Measurements from ENCODE around the gene IRX3.

IRX3 gene

DNA sequence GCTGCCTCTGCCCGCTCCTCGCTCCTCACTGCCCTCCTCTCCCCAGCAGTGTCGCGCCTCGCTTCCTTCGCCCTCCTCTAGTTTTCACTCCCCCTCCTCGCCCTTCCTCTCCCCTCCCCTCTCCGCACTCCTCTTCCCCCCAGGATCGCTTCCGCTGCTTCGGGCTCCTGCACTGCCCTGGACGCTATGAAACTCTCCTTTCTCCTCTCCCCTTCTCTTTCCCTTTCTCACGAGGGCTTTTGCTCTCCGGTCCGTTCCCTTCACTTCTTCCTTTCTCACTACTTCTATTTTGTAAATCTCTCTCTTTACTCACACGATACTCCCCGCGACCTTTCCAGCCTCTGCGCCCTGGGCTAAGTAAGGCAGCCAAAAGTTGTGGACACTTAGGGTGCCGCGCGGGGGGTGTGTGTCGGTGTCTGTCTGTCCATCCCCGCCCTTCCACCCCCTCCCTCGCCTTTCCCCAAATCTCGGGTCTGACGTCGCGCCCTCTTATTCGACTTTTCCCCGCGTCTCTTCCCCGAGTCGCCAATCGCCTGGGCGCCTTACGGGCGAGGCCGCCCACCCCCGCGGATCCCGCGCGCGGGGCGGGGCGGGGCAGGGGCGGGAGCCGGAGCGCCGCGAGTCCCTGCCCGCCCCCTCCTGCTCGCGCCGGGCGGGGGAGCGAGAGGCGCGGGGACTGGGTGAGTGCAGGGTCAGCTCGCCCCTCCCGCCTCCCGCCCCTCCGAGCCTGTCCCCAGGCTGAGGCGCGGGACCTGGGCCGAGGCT lies at the start of gene IRX3:
TSS of gene IRX3 (minus strand) at position 422 of the 765 bp plus-strand sequence. CDS start 737 bp downstream, outside the sequence.
- Histone ChIP-seq H3K9me3 (ENCODE audit: control insufficient read depth, insufficient read depth, low read length) (no peaks in the 10 kb centered on the region), H3K4me1 (ENCODE audit: control insufficient read depth, insufficient read depth, low read length) (peaks cover 35% of the 10 kb centered on the region), H3K27ac (ENCODE audit: low read depth, low read length) (peak within 1 kb of the TSS; percentile 77), H3K36me3 (ENCODE audit: control insufficient read depth, insufficient read depth, low read length) (no peaks in the 10 kb centered on the region), H3K9ac (ENCODE audit: low read depth, low read length) (0 out of 2 replicates have a peak within 1 kb of the TSS, but pooled peaks have one; percentile 40), H3K27me3 (ENCODE audit: control insufficient read depth, insufficient read depth, low read length) (peaks cover 88% of the 10 kb centered on the region), H3K4me3 (ENCODE audit: low read depth, low read length) (peak within 1 kb of the TSS; percentile 86)

DNA sequence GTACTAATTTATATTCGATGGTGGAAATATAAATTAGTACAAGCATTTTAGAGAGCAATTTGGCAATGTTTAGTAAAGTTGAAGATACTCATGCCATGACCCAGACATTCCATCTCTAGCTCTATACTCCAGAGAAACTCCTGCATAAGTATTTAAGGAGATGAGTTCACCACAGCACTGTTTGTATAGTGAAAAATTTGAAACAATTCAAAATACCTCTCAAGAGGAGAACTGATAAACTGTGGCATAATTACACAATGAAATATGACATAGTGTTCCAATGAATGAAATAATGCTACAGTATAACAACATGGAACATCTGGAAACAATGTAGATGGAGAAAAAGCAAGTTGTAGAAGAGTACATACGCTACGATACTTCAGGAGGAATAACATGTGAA lies 48.6 kb upstream of the IRX3 start:
- Histone ChIP-seq H3K4me3 (ENCODE audit: low read depth, low read length) (no peak overlapping the region), H3K4me1 (ENCODE audit: control insufficient read depth, insufficient read depth, low read length) (peaks cover 37% of the 10 kb centered on the region), H3K9ac (ENCODE audit: low read depth, low read length) (no peak overlapping the region), H3K9me3 (ENCODE audit: control insufficient read depth, insufficient read depth, low read length) (no peaks in the 10 kb centered on the region), H3K27me3 (ENCODE audit: control insufficient read depth, insufficient read depth, low read length) (peaks cover 5% of the 10 kb centered on the region), H3K27ac (ENCODE audit: low read depth, low read length) (no peak overlapping the region), H3K36me3 (ENCODE audit: control insufficient read depth, insufficient read depth, low read length) (no peaks in the 10 kb centered on the region)

DNA sequence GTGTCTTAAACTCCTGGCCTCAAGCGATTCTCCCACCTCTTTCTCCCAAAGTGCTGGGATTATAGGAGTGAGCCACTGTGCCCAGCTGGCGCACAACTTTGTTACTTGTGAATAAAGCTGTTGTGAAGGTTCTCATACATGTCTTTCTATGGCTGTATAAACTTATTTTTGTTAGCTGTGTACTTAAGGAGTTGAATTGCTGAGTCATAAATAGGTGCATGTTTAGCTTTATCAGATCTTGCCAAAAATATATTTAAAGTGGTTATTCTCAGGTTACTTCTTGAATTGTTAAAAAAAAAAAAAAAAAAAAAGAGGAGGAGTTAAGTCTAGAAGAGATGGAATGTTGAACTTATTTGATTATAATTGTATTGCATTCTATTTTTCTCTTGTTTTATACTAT lies 47.6 kb upstream of the IRX3 start:
- no peaks in the 10 kb centered on the region for H3K9me3 ChIP-seq (ENCODE audit: control insufficient read depth, insufficient read depth, low read length)
- peaks cover 42% of the 10 kb centered on the region for H3K4me1 ChIP-seq (ENCODE audit: control insufficient read depth, insufficient read depth, low read length)
- H3K4me3 ChIP-seq (ENCODE audit: low read depth, low read length): no peak overlapping the region
- no peak overlapping the region for H3K9ac ChIP-seq (ENCODE audit: low read depth, low read length)
- H3K36me3 ChIP-seq (ENCODE audit: control insufficient read depth, insufficient read depth, low read length): no peaks in the 10 kb centered on the region
- H3K27ac ChIP-seq (ENCODE audit: low read depth, low read length): no peak overlapping the region
- H3K27me3 ChIP-seq (ENCODE audit: control insufficient read depth, insufficient read depth, low read length): peaks cover 16% of the 10 kb centered on the region

DNA sequence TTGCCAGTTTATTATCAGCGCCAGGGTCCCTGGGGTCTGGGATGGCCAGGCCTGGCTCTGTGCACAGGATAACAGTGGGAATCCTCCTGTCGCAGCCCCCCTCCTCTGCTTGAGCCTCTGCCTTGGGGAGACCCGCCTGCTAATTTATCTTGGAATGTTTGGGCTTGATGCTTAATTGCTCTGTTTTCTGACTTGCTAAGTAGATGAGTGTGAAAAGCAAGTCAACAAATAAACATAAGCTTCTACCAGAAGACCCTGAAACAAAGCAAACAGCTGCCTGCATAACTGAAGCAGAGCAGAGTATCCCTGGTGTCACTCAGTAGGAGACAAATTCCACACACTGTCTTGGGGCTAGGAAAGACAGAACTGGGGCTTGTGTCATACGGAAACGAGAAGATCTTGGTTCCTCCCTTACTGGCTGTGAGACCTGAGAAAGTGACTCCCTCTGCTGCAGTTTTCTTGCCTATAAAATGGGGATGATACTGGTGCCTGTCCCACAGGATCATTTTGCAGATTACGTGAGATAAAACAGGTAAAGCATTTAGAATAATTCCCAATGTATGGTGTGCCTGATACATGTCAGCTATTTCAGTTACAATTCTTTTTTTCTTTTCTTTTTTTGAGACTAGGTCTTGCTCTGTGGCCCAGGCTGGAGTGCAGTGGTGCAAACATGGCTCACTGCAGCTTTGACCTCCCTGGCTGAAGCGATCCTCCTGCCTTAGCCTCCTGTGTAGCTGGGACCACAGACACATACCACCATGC lies 44.8 kb upstream of the IRX3 start:
- Histone ChIP-seq H3K27ac (ENCODE audit: low read depth, low read length) (peak overlapping the region; percentile 74), H3K9ac (ENCODE audit: low read depth, low read length) (no peak overlapping the region), H3K27me3 (ENCODE audit: control insufficient read depth, insufficient read depth, low read length) (peaks cover 25% of the 10 kb centered on the region), H3K4me1 (ENCODE audit: control insufficient read depth, insufficient read depth, low read length) (peaks cover 40% of the 10 kb centered on the region), H3K4me3 (ENCODE audit: low read depth, low read length) (no peak overlapping the region), H3K36me3 (ENCODE audit: control insufficient read depth, insufficient read depth, low read length) (no peaks in the 10 kb centered on the region), H3K9me3 (ENCODE audit: control insufficient read depth, insufficient read depth, low read length) (no peaks in the 10 kb centered on the region)

DNA sequence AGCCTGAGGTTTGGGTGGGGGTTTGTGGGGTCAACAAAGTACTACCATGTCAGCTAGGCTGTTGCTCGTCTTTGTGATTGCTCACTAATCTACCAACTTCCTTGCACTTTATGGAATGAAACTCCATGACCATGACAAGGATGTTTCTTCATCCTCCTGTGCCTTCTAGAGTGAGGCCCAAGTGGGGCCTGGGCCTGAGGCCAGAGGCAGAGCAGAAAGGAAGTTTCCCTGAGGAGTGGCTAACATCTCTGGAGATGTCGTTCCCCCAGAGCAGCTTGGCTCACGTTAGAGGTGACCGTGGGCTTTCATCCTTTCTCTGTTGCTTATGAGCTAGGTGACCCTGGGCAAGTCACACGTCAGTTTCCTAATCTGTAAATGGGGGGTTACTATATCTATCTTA lies 41.0 kb upstream of the IRX3 start:
- peaks cover 25% of the 10 kb centered on the region for H3K27me3 ChIP-seq (ENCODE audit: control insufficient read depth, insufficient read depth, low read length)
- H3K27ac ChIP-seq (ENCODE audit: low read depth, low read length): no peak overlapping the region
- no peaks in the 10 kb centered on the region for H3K36me3 ChIP-seq (ENCODE audit: control insufficient read depth, insufficient read depth, low read length)
- no peak overlapping the region for H3K4me3 ChIP-seq (ENCODE audit: low read depth, low read length)
- H3K9me3 ChIP-seq (ENCODE audit: control insufficient read depth, insufficient read depth, low read length): no peaks in the 10 kb centered on the region
- peaks cover 27% of the 10 kb centered on the region for H3K4me1 ChIP-seq (ENCODE audit: control insufficient read depth, insufficient read depth, low read length)
- no peak overlapping the region for H3K9ac ChIP-seq (ENCODE audit: low read depth, low read length)

DNA sequence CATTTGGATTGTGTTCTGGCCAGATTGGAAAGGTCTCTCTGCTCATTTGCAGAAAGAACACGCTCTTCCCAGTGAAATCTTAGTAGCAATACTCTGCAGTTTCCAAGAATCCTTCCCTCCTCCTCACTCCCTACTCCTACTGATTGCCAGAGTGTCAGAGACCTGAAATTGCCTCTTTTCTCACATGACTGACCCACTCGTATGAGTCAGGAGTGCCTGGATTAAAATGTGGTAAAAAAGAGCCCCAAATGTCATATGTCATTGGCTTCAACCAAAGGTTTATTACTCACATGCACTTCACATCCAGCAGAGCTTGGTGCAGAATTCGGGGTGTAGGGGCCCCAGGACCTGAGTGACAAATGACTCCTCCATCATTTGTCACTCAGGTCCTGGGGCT lies 39.7 kb upstream of the IRX3 start:
- Histone ChIP-seq H3K27me3 (ENCODE audit: control insufficient read depth, insufficient read depth, low read length) (peaks cover 25% of the 10 kb centered on the region), H3K27ac (ENCODE audit: low read depth, low read length) (no peak overlapping the region), H3K9ac (ENCODE audit: low read depth, low read length) (no peak overlapping the region), H3K36me3 (ENCODE audit: control insufficient read depth, insufficient read depth, low read length) (no peaks in the 10 kb centered on the region), H3K4me3 (ENCODE audit: low read depth, low read length) (no peak overlapping the region), H3K9me3 (ENCODE audit: control insufficient read depth, insufficient read depth, low read length) (no peaks in the 10 kb centered on the region), H3K4me1 (ENCODE audit: control insufficient read depth, insufficient read depth, low read length) (peaks cover 20% of the 10 kb centered on the region)

DNA sequence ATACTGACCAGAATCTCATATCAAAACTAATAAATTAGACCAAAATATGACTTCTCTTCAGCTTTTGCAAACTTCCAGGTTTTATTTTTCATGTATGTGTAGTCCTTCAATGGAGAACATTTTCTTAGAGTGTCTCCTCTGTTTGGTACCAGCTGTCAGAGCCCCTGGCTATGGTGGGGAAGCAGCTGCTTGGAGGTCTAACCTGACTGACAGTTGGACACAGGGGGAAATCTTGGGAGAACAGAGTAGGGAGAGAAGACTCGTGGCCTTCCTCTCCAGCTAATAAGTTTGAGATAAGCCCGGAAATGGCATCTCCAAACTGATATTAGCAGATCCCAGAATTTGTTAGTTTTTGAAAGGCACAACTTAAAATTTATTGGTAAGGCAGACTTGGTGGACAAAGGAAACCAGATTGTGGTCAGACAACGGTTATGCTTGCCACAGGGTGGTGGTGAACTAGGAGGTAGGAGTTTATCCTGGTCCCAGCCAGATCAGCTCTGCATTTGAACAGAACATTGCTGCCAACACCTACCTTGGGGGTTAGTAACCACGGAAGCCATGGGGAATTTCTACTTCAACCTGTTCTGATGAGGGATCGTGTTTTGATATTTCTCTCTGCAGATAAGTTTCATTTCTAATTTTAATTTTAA lies 39.2 kb upstream of the IRX3 start:
- Histone ChIP-seq H3K9ac (ENCODE audit: low read depth, low read length) (no peak overlapping the region), H3K27ac (ENCODE audit: low read depth, low read length) (no peak overlapping the region), H3K27me3 (ENCODE audit: control insufficient read depth, insufficient read depth, low read length) (peaks cover 25% of the 10 kb centered on the region), H3K4me1 (ENCODE audit: control insufficient read depth, insufficient read depth, low read length) (peaks cover 21% of the 10 kb centered on the region), H3K36me3 (ENCODE audit: control insufficient read depth, insufficient read depth, low read length) (no peaks in the 10 kb centered on the region), H3K9me3 (ENCODE audit: control insufficient read depth, insufficient read depth, low read length) (no peaks in the 10 kb centered on the region), H3K4me3 (ENCODE audit: low read depth, low read length) (no peak overlapping the region)

DNA sequence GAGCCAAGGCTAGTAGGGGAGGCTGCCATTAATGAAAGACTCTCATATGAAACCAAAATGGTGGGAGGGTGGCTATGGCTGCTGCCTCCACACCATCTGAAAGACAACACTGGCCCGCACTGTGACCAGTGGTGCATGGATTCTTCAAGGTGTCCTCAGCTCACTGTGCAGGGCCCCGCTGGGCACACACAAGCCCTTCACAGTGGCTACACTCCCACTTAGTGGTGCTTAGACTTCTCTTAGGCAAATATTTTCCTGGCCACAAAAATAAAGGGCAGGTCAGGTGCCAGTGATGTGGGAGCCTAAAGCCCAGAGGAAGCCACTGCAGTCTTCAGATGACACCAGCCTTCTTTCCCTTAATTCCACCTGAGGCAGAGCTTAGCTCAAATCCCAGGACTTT lies 38.1 kb upstream of the IRX3 start:
- Histone ChIP-seq H3K4me3 (ENCODE audit: low read depth, low read length) (no peak overlapping the region), H3K9me3 (ENCODE audit: control insufficient read depth, insufficient read depth, low read length) (no peaks in the 10 kb centered on the region), H3K4me1 (ENCODE audit: control insufficient read depth, insufficient read depth, low read length) (peaks cover 12% of the 10 kb centered on the region), H3K27me3 (ENCODE audit: control insufficient read depth, insufficient read depth, low read length) (peaks cover 19% of the 10 kb centered on the region), H3K27ac (ENCODE audit: low read depth, low read length) (no peak overlapping the region), H3K9ac (ENCODE audit: low read depth, low read length) (no peak overlapping the region), H3K36me3 (ENCODE audit: control insufficient read depth, insufficient read depth, low read length) (no peaks in the 10 kb centered on the region)

DNA sequence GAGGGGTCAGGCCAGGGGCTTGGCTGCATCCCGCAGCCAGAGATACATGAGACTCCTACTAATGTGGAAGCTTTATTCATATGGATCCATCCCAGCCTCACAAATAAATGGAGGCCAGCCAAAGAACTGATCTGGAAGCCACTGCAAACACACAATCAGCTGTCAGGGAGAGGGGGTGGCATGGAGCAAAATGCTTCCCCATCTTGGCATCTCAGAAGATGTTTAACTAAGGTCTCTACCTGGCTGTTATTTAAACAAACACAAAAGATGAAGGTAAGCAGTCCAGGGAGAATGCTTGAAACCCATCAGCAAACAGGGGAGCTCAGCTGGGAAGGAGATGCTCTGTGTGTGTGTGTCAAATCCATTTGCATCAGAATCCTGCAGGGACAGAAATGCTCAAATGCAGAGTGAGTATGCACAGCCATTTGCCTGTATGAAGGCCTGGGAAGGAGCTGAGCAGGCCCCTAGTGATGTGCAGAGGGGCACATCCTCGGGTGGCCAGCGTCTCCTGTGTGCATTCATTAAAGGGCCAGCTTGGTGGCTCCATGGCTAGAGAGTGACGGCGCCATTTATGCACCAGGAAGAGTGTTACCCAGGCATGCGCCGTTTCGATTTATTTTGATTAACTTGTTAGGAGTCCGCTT lies 34.2 kb upstream of the IRX3 start:
- Histone ChIP-seq H3K9ac (ENCODE audit: low read depth, low read length) (no peak overlapping the region), H3K36me3 (ENCODE audit: control insufficient read depth, insufficient read depth, low read length) (no peaks in the 10 kb centered on the region), H3K4me3 (ENCODE audit: low read depth, low read length) (no peak overlapping the region), H3K27ac (ENCODE audit: low read depth, low read length) (no peak overlapping the region), H3K4me1 (ENCODE audit: control insufficient read depth, insufficient read depth, low read length) (peaks cover 12% of the 10 kb centered on the region), H3K27me3 (ENCODE audit: control insufficient read depth, insufficient read depth, low read length) (no peaks in the 10 kb centered on the region), H3K9me3 (ENCODE audit: control insufficient read depth, insufficient read depth, low read length) (no peaks in the 10 kb centered on the region)

DNA sequence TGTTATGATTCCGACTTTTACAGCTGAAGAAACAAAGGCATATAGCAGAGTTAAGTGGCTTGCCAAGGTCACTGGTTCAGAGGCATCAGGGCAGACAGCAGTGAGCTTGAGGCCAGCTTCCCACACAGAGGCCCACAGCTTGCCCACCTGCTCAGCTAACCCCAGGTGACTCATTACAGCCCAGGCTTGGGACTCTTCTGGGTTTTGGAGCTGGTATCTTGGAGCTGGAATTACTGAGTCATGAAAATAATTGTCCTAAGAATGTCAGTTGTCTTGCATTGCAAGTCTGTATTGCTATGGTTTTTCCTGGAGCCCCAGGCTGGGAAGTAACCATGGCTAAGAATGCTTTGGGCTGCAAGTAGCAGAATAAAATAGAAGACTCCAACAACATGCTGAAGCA lies 32.4 kb upstream of the IRX3 start:
- no peaks in the 10 kb centered on the region for H3K36me3 ChIP-seq (ENCODE audit: control insufficient read depth, insufficient read depth, low read length)
- H3K27ac ChIP-seq (ENCODE audit: low read depth, low read length): no peak overlapping the region
- H3K4me3 ChIP-seq (ENCODE audit: low read depth, low read length): no peak overlapping the region
- H3K9ac ChIP-seq (ENCODE audit: low read depth, low read length): no peak overlapping the region
- H3K9me3 ChIP-seq (ENCODE audit: control insufficient read depth, insufficient read depth, low read length): no peaks in the 10 kb centered on the region
- no peaks in the 10 kb centered on the region for H3K27me3 ChIP-seq (ENCODE audit: control insufficient read depth, insufficient read depth, low read length)
- H3K4me1 ChIP-seq (ENCODE audit: control insufficient read depth, insufficient read depth, low read length): peaks cover 12% of the 10 kb centered on the region
